Stimulated activated CD8-positive, alpha-beta memory T cell treated with anti-CD3 and anti-CD28 coated beads, Interleukin-12 subunit alpha, Interleukin-12 subunit beta, amount 100 ng/mL, for 24 hours (primary cell): Measurements from ENCODE around the gene CXorf49B.
"Not testable (repeated sequence)": the region's sequence is repeated elsewhere in the genome, so short reads cannot be mapped to it uniquely, and the experiment has no call there.

Experiments used
- DNase-seq: peaks from one replicate; pipeline ENCODE4 v3.0.0-alpha.2; 2020; ENCODE audit errors: extremely low read depth

CXorf49B gene

GRCh38 chrX:71763049-71763448 lies at the start of gene CXorf49B:
CXorf49B (plus strand) TSS chrX:71763349; CDS start chrX:71763424, 75 bp downstream.
- not testable (repeated sequence) for DNase-seq

- DNase-seq: not testable (repeated sequence)
Measured at GRCh38 chrX:71714064-71714463, 49.1 kb upstream of the CXorf49B start.

- not testable (repeated sequence) for DNase-seq
Measured at GRCh38 chrX:71715551-71715950, 47.6 kb upstream of the CXorf49B start.

- not testable (repeated sequence) for DNase-seq
Measured at GRCh38 chrX:71716323-71716722, 46.8 kb upstream of the CXorf49B start.

GRCh38 chrX:71718185-71718584 lies 45.0 kb upstream of the CXorf49B start, which contains the start of gene CXorf49:
CXorf49 (minus strand) TSS chrX:71718285; CDS start chrX:71718151, 134 bp downstream.
- DNase-seq: not testable (repeated sequence)

GRCh38 chrX:71719195-71719594 lies 44.0 kb upstream of the CXorf49B start:
- not testable (repeated sequence) for DNase-seq

- not testable (repeated sequence) for DNase-seq
Measured at GRCh38 chrX:71720289-71720886, 42.8 kb upstream of the CXorf49B start.

GRCh38 chrX:71760688-71761281 lies 2.4 kb upstream of the CXorf49B start:
- DNase-seq: not testable (repeated sequence)

GRCh38 chrX:71764832-71765231 lies 1.7 kb downstream of the CXorf49B start:
- not testable (repeated sequence) for DNase-seq

GRCh38 chrX:71765613-71766012 lies 2.5 kb downstream of the CXorf49B start:
- not testable (repeated sequence) for DNase-seq

- not testable (repeated sequence) for DNase-seq
Measured at GRCh38 chrX:71767134-71767533, 4.0 kb downstream of the CXorf49B start.

GRCh38 chrX:71778322-71778721 lies 15.2 kb downstream of the CXorf49B start:
- DNase-seq: not testable (repeated sequence)

GRCh38 chrX:71782225-71782949 lies 19.2 kb downstream of the CXorf49B start:
- not testable (repeated sequence) for DNase-seq

- not testable (repeated sequence) for DNase-seq
Measured at GRCh38 chrX:71782950-71783299, 19.8 kb downstream of the CXorf49B start.

- not testable (repeated sequence) for DNase-seq
Measured at GRCh38 chrX:71783569-71784347, 20.6 kb downstream of the CXorf49B start.

- DNase-seq: not testable (repeated sequence)
Measured at GRCh38 chrX:71784348-71784983, 21.3 kb downstream of the CXorf49B start.

- not testable (repeated sequence) for DNase-seq
Measured at GRCh38 chrX:71806450-71806849, 43.3 kb downstream of the CXorf49B start.

GRCh38 chrX:71809886-71810285 lies 46.7 kb downstream of the CXorf49B start:
- no peak for DNase-seq

- no peak for DNase-seq
Measured at GRCh38 chrX:71814123-71814912, 51.2 kb downstream of the CXorf49B start.

GRCh38 chrX:71815121-71815905 lies 52.2 kb downstream of the CXorf49B start:
- DNase-seq: no peak
